ENCODE results near the gene TELO2. TPM values are rescaled to one million over a fixed set of nuclear protein-coding genes. Genes with fewer than 3 reads are reported as not detected.

TELO2 gene
- total and polyA plus RNA-seq, 2 donors (not counting 3 experiments of a cell fraction or from before 2014, with no cell fraction given) = 30.7 to 61.6 TPM

GRCh38 chr16:1457489-1458245 lies 35.5 kb upstream of the TELO2 start:
- Histone ChIP-seq H3K4me2 (ENCODE audit: insufficient read depth, low read length) (no peak overlapping the region), H4K20me1 (replicated peaks; ENCODE audit: control insufficient read depth, extremely low read depth, insufficient read depth, low read length) (no peaks in the 10 kb centered on the region), H3K79me2 (ENCODE audit: control insufficient read depth, insufficient read depth, low read length) (no peaks in the 10 kb centered on the region), H3K9me1 (replicated peaks; ENCODE audit: control insufficient read depth, extremely low read depth, insufficient read depth, low read length) (no peaks in the 10 kb centered on the region), H3K27ac (ENCODE audit: insufficient read depth, low read depth, low read length) (no peak overlapping the region), H3K9ac (replicated peaks; ENCODE audit: extremely low read depth, insufficient read depth, low read length) (no peak overlapping the region), H2AFZ (ENCODE audit: low read depth, low read length) (no peak overlapping the region), H3K4me3 (replicated peaks in 1 of 3; ENCODE audit: insufficient read depth in 1 of 3, low read depth in 1 of 3, low read length in 3 of 3) (no peak overlapping the region), H3K27me3 (ENCODE audit: control insufficient read depth in 2 of 2, insufficient read depth in 2 of 2, low read length in 2 of 2) (no peaks in the 10 kb centered on the region), H3K4me1 (ENCODE audit: control insufficient read depth, extremely low read depth, insufficient read depth, low read length) (no peaks in the 10 kb centered on the region), H3K36me3 (ENCODE audit: control insufficient read depth in 2 of 2, extremely low read depth in 1 of 2, insufficient read depth in 2 of 2, low read length in 2 of 2) (peaks cover 0 to 51% of the 10 kb centered on the region in 2 experiments), H3K9me3 (replicated peaks; ENCODE audit: control insufficient read depth, insufficient read depth, low read length) (no peaks in the 10 kb centered on the region)
- FAIRE-seq = no peak
- CTCF ChIA-PET = no interaction called here
- POLR2A ChIA-PET = no interaction called here
- dilution Hi-C loops (cut with MboI; ENCODE audit: extremely low pct_ligation_motif_present, low sequenced_read_pairs) (no loop called here), intact Hi-C loops (cut with micrococcal nuclease) (no loop called here)
- DNase-seq (ENCODE audit: low read depth, low spot score) = no peak
- no TSS peak for BruUV-seq (replicated peaks)
- TF ChIP-seq FOS (IDR thresholded peaks at IDR 0.05; ENCODE audit: borderline replicate concordance, insufficient read depth, low read length) = no peak
- TF ChIP-seq GATA2 (IDR thresholded peaks at IDR 0.05; ENCODE audit: insufficient read depth, insufficient read length, low read depth, low read length) = no peak
- no peak for TF ChIP-seq MAX (IDR thresholded peaks at IDR 0.05; ENCODE audit: insufficient read depth, insufficient read length)
- TF ChIP-seq JUN (IDR thresholded peaks at IDR 0.05; ENCODE audit: borderline replicate concordance, insufficient read depth, insufficient read length, low read depth) = no peak
- TF ChIP-seq CTCF (IDR thresholded peaks at IDR 0.05; ENCODE audit: extremely low read depth in 1 of 2, insufficient read depth in 1 of 2, low read depth in 1 of 2, low read length in 2 of 2) = no peak
- TF ChIP-seq EZH2 (IDR thresholded peaks at IDR 0.05; ENCODE audit: borderline replicate concordance, low read depth, low read length, severe bottlenecking) = no peak
- no peak for TF ChIP-seq POLR2A (IDR thresholded peaks at IDR 0.05; ENCODE audit: low read depth, low read length)
- no peak for TF ChIP-seq POLR2AphosphoS5 (IDR thresholded peaks at IDR 0.05; ENCODE audit: insufficient read depth, low read depth, low read length)
- TF ChIP-seq MYC (IDR thresholded peaks at IDR 0.05; ENCODE audit: low read depth, low read length) = no peak

Data from endothelial cell of umbilical vein (primary cell).